Measurements from ENCODE around the gene SERINC2.
"Not testable (repeated sequence)": the region's sequence is repeated elsewhere in the genome, so short reads cannot be mapped to it uniquely, and the experiment has no call there.

Gene SERINC2

GRCh38 chr1:31414980-31415370, 2.0 kb downstream of the SERINC2 start:
- no peak for DNase-seq (ENCODE audit: low read depth)

GRCh38 chr1:31415658-31416057, 2.6 kb downstream of the SERINC2 start:
- DNase-seq (ENCODE audit: low read depth) = no peak

- no peak for DNase-seq (ENCODE audit: low read depth)
Measured at GRCh38 chr1:31416101-31416736, 3.2 kb downstream of the SERINC2 start.

GRCh38 chr1:31417148-31417547, 4.1 kb downstream of the SERINC2 start:
- no peak for DNase-seq (ENCODE audit: low read depth)

- no peak for DNase-seq (ENCODE audit: low read depth)
Measured at GRCh38 chr1:31418626-31419323, 5.8 kb downstream of the SERINC2 start.

GRCh38 chr1:31420716-31421115, 7.7 kb downstream of the SERINC2 start:
- no peak for DNase-seq (ENCODE audit: low read depth)

GRCh38 chr1:31421371-31422040, 8.5 kb downstream of the SERINC2 start:
- DNase-seq (ENCODE audit: low read depth) = no peak

- DNase-seq (ENCODE audit: low read depth) = peak; percentile 35
Measured at GRCh38 chr1:31422505-31423319, 9.7 kb downstream of the SERINC2 start.

- no peak for DNase-seq (ENCODE audit: low read depth)
Measured at GRCh38 chr1:31423418-31423947, 10.5 kb downstream of the SERINC2 start.

GRCh38 chr1:31424568-31424967, 11.6 kb downstream of the SERINC2 start:
- no peak for DNase-seq (ENCODE audit: low read depth)

GRCh38 chr1:31425301-31426081, 12.5 kb downstream of the SERINC2 start:
- DNase-seq (ENCODE audit: low read depth) = no peak

GRCh38 chr1:31426249-31426922, 13.4 kb downstream of the SERINC2 start:
- no peak for DNase-seq (ENCODE audit: low read depth)

GRCh38 chr1:31427322-31427721, 14.3 kb downstream of the SERINC2 start:
- no peak for DNase-seq (ENCODE audit: low read depth)

- no peak for DNase-seq (ENCODE audit: low read depth)
Measured at GRCh38 chr1:31428436-31429221, 15.6 kb downstream of the SERINC2 start.

GRCh38 chr1:31429583-31429982, 16.6 kb downstream of the SERINC2 start:
- no peak for DNase-seq (ENCODE audit: low read depth)

GRCh38 chr1:31431351-31432257, 18.6 kb downstream of the SERINC2 start:
- DNase-seq (ENCODE audit: low read depth) = not testable (repeated sequence)

- no peak for DNase-seq (ENCODE audit: low read depth)
Measured at GRCh38 chr1:31432592-31433395, 19.8 kb downstream of the SERINC2 start.

- no peak for DNase-seq (ENCODE audit: low read depth)
Measured at GRCh38 chr1:31433396-31433930, 20.4 kb downstream of the SERINC2 start.

All from stimulated activated CD8-positive, alpha-beta memory T cell treated with anti-CD3 and anti-CD28 coated beads, Interleukin-12 subunit alpha, Interleukin-12 subunit beta, amount 100 ng/mL, for 1 hour (primary cell).